ENCODE data around the gene RPRD2. TPM values are rescaled to one million over a fixed set of nuclear protein-coding genes. Genes with fewer than 3 reads are reported as not detected.

The RPRD2 gene
- total and polyA plus RNA-seq, 2 experiments from 2014 or later = 24.1 to 34.8 TPM

- TF ChIP-seq, protein P1, sequence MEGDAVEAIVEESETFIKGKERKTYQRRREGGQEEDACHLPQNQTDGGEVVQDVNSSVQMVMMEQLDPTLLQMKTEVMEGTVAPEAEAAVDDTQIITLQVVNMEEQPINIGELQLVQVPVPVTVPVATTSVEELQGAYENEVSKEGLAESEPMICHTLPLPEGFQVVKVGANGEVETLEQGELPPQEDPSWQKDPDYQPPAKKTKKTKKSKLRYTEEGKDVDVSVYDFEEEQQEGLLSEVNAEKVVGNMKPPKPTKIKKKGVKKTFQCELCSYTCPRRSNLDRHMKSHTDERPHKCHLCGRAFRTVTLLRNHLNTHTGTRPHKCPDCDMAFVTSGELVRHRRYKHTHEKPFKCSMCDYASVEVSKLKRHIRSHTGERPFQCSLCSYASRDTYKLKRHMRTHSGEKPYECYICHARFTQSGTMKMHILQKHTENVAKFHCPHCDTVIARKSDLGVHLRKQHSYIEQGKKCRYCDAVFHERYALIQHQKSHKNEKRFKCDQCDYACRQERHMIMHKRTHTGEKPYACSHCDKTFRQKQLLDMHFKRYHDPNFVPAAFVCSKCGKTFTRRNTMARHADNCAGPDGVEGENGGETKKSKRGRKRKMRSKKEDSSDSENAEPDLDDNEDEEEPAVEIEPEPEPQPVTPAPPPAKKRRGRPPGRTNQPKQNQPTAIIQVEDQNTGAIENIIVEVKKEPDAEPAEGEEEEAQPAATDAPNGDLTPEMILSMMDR (IDR thresholded peaks at IDR 0.05; ENCODE audit: low read depth, low read length) = no peak
- no peak for DNase-seq (ENCODE audit: low read depth in 1 of 2, low spot score in 1 of 2)
- Histone ChIP-seq H3K36me3 (no peaks in the 10 kb centered on the region), H3K9me3 (ENCODE audit: low read depth) (no peaks in the 10 kb centered on the region), H3K27me3 (no peaks in the 10 kb centered on the region), H3K4me3 (no peak overlapping the region), H3K27ac (no peak overlapping the region), H3K4me1 (ENCODE audit: low read depth) (no peaks in the 10 kb centered on the region)
Observed at GRCh38 chr1:150407330-150407729, 43.4 kb downstream of the RPRD2 start.

GRCh38 chr1:150408800-150409199, 44.9 kb downstream of the RPRD2 start:
- Histone ChIP-seq H3K27ac (no peak overlapping the region), H3K36me3 (no peaks in the 10 kb centered on the region), H3K4me1 (ENCODE audit: low read depth) (no peaks in the 10 kb centered on the region), H3K4me3 (no peak overlapping the region), H3K27me3 (no peaks in the 10 kb centered on the region), H3K9me3 (ENCODE audit: low read depth) (no peaks in the 10 kb centered on the region)
- DNase-seq (ENCODE audit: low read depth in 1 of 2, low spot score in 1 of 2) = no peak
- TF ChIP-seq, protein P1 (IDR thresholded peaks at IDR 0.05; ENCODE audit: low read depth, low read length) = no peak

DNA sequence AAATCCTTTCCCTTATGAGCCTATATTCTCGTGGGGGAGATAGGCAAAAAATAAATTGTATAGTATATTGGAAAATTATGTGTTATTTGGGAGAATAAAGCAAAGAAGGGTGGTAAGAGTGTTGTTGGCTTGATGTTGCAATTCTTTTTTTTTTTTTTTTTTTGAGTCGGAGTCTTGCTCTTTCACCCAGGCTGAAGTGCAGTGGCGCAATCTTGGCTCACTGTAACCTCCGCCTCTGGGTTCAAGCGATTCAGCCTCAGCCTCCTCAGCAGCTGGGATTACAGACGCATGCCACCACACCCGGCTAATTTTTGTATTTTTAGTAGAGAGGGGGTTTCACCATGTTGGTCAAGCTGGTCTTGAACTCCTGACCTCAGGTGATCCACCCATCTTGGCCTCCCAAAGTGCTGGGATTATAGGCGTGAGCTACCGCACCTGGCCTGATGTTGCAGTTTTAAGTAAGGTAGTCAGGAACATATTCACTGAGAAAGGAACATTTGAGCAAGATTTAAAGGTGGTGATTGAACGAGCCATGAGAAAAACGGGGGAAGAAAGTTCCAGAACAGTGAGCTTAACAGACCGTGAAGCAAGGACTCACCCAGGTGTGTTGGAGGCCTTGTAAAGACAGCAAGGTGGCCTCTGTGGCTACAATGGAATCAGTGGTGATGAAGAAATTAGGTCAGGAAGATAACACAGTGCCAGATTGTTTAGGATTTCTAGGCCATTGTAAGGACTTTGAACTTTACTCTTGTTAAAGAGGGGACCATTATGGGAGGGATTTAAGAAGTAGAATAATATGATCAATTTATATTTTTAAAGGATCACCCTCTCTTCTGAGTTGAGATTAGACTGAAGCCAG, 45.8 kb downstream of the RPRD2 start:
- TF ChIP-seq, protein P1 (IDR thresholded peaks at IDR 0.05; ENCODE audit: low read depth, low read length) = no peak
- H3K9me3 ChIP-seq (ENCODE audit: low read depth) = no peaks in the 10 kb centered on the region
- no peak overlapping the region for H3K27ac ChIP-seq
- no peaks in the 10 kb centered on the region for H3K36me3 ChIP-seq
- DNase-seq (ENCODE audit: low read depth in 1 of 2, low spot score in 1 of 2) = peak in 1 of 2 donors; percentile 43
- H3K4me3 ChIP-seq = no peak overlapping the region
- no peaks in the 10 kb centered on the region for H3K4me1 ChIP-seq (ENCODE audit: low read depth)
- no peaks in the 10 kb centered on the region for H3K27me3 ChIP-seq

DNA sequence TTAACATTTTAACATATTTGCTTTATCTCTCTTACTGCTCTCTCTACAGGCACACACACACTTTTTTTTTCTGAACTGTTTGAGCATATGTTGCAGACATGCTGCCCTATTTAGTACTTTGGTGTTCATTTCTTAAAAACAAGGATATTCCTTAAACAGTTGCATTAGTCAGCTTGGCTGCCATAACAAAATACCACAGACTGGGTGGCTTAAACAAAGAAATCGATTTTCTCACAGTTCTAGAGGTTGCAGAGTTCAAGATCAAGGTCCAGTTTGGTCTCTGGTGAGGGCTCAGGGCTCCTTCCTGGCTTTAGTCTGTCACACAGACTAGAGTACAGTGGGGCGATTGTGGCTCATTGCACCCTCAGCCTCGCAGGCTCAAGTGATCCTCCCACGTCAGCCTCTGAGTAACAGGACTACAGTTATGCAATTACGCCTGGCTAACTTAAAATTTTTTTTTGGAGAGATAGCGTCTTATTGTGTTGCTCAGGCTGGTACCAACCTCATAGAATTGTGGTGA, 46.7 kb downstream of the RPRD2 start:
- peak in 1 of 2 donors; percentile 88 for DNase-seq (ENCODE audit: low read depth in 1 of 2, low spot score in 1 of 2)
- TF ChIP-seq, protein P1 (IDR thresholded peaks at IDR 0.05; ENCODE audit: low read depth, low read length) = no peak
- Histone ChIP-seq H3K4me1 (ENCODE audit: low read depth) (no peaks in the 10 kb centered on the region), H3K27ac (no peak overlapping the region), H3K9me3 (ENCODE audit: low read depth) (no peaks in the 10 kb centered on the region), H3K27me3 (no peaks in the 10 kb centered on the region), H3K4me3 (no peak overlapping the region), H3K36me3 (no peaks in the 10 kb centered on the region)

GRCh38 chr1:150414592-150414991, 50.6 kb downstream of the RPRD2 start:
- no peak overlapping the region for H3K27ac ChIP-seq
- no peak overlapping the region for H3K4me3 ChIP-seq
- TF ChIP-seq, protein P1 (IDR thresholded peaks at IDR 0.05; ENCODE audit: low read depth, low read length) = no peak

More at GRCh38 chr1:150414592-150414991, 50.6 kb downstream of the RPRD2 start:
- no peaks in the 10 kb centered on the region for H3K4me1 ChIP-seq (ENCODE audit: low read depth)
- no peaks in the 10 kb centered on the region for H3K9me3 ChIP-seq (ENCODE audit: low read depth)
- no peaks in the 10 kb centered on the region for H3K36me3 ChIP-seq
- no peak for DNase-seq (ENCODE audit: low read depth in 1 of 2, low spot score in 1 of 2)
- H3K27me3 ChIP-seq = no peaks in the 10 kb centered on the region
